ENCODE data around the gene KCNRG.

- no peak for TF ChIP-seq CTCF (IDR thresholded peaks at IDR 0.05)
- no peak for TF ChIP-seq EZH2 (IDR thresholded peaks at IDR 0.05)
- TF ChIP-seq EZH2phosphoT487 (IDR thresholded peaks at IDR 0.05): no peak
Measured at GRCh38 chr13:50053844-50054243, 38.6 kb downstream of the KCNRG start.
